ENCODE measurements around the gene TRIM36.

DNA sequence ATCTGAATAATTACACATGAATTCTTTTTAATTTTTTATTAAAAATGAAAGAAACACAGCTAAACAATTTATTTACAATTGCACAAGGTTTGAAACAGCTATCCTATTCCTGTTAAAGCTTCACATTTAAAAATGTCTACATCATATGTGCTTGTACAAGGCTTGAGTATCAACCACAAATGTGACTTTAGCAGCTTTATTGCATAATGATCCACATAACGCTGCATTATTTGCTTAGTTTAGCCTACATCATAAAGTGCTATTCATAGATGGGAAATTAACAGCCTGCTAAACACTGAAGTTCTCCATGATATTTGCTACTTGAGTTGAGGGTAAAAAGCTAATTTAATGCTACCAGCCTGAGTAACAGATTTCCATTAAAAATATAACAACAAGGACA is 45.0 kb downstream of the TRIM36 start:
- no peak for TF ChIP-seq SMC3 (conservative IDR thresholded peaks at IDR 0.05; ENCODE audit: poor library complexity)
- TF ChIP-seq, protein P1, sequence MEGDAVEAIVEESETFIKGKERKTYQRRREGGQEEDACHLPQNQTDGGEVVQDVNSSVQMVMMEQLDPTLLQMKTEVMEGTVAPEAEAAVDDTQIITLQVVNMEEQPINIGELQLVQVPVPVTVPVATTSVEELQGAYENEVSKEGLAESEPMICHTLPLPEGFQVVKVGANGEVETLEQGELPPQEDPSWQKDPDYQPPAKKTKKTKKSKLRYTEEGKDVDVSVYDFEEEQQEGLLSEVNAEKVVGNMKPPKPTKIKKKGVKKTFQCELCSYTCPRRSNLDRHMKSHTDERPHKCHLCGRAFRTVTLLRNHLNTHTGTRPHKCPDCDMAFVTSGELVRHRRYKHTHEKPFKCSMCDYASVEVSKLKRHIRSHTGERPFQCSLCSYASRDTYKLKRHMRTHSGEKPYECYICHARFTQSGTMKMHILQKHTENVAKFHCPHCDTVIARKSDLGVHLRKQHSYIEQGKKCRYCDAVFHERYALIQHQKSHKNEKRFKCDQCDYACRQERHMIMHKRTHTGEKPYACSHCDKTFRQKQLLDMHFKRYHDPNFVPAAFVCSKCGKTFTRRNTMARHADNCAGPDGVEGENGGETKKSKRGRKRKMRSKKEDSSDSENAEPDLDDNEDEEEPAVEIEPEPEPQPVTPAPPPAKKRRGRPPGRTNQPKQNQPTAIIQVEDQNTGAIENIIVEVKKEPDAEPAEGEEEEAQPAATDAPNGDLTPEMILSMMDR (IDR thresholded peaks at IDR 0.05; ENCODE audit: poor library complexity, severe bottlenecking), result no peak
- TF ChIP-seq RAD21 (conservative IDR thresholded peaks at IDR 0.05), result no peak
- TF ChIP-seq EZH2 (IDR thresholded peaks at IDR 0.05; ENCODE audit: borderline replicate concordance, insufficient read depth, low read length, poor library complexity, severe bottlenecking), result no peak
- TF ChIP-seq TAF1 (IDR thresholded peaks at IDR 0.05; ENCODE audit: low read depth), result no peak
- no peak for TF ChIP-seq EP300 (conservative IDR thresholded peaks at IDR 0.05; ENCODE audit: poor library complexity, severe bottlenecking)
- TF ChIP-seq, protein P2, sequence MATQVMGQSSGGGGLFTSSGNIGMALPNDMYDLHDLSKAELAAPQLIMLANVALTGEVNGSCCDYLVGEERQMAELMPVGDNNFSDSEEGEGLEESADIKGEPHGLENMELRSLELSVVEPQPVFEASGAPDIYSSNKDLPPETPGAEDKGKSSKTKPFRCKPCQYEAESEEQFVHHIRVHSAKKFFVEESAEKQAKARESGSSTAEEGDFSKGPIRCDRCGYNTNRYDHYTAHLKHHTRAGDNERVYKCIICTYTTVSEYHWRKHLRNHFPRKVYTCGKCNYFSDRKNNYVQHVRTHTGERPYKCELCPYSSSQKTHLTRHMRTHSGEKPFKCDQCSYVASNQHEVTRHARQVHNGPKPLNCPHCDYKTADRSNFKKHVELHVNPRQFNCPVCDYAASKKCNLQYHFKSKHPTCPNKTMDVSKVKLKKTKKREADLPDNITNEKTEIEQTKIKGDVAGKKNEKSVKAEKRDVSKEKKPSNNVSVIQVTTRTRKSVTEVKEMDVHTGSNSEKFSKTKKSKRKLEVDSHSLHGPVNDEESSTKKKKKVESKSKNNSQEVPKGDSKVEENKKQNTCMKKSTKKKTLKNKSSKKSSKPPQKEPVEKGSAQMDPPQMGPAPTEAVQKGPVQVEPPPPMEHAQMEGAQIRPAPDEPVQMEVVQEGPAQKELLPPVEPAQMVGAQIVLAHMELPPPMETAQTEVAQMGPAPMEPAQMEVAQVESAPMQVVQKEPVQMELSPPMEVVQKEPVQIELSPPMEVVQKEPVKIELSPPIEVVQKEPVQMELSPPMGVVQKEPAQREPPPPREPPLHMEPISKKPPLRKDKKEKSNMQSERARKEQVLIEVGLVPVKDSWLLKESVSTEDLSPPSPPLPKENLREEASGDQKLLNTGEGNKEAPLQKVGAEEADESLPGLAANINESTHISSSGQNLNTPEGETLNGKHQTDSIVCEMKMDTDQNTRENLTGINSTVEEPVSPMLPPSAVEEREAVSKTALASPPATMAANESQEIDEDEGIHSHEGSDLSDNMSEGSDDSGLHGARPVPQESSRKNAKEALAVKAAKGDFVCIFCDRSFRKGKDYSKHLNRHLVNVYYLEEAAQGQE (IDR thresholded peaks at IDR 0.05; ENCODE audit: borderline replicate concordance), result no peak
